Tibial artery (tissue), 4 donors: ENCODE results near the gene NRXN3.

Experiments
- DNase-seq, 2 donors: peaks; one replicate each; pipeline ENCODE4 v3.0.0-alpha.2; 2019
- H3K27ac ChIP-seq, 2 donors: fragments of 200-600 bp; sonication (generic) in 1 of 2; 1 replicate in 1 of 2; 2 replicates in 1 of 2; pipeline ENCODE4 v1.5.1; 2018 to 2019; ENCODE audit warnings: mild to moderate bottlenecking in 1 of 2
- H3K27me3 ChIP-seq, 2 donors: fragments of 200-600 bp; sonication (generic) in 1 of 2; one replicate each; pipeline versions ENCODE4 v1.5.1 to v1.6.0; 2016 to 2019
- H3K36me3 ChIP-seq, 3 donors: fragments of 200-600 bp; sonication (generic) in 2 of 3; one replicate each; pipeline ENCODE4 v1.5.1; 2016 to 2019; ENCODE audit warnings: mild to moderate bottlenecking in 2 of 3
- H3K4me1 ChIP-seq, 4 donors: fragments of 200-600 bp; sonication (generic) in 2 of 4; 1 replicate in 3 of 4; 2 replicates in 1 of 4; pipeline ENCODE4 v1.5.1; 2016 to 2019
- H3K4me3 ChIP-seq, 2 donors: fragments of 200-600 bp; sonication (generic) in 1 of 2; 1 replicate in 1 of 2; 2 replicates in 1 of 2; pipeline ENCODE4 v1.5.1; 2018 to 2019; ENCODE audit warnings: mild to moderate bottlenecking in 2 of 2
- H3K9me3 ChIP-seq, 3 donors: fragments of 200-600 bp; sonication (generic) in 1 of 3; one replicate each; pipeline ENCODE4 v1.5.1; 2016 to 2019
- CTCF ChIP-seq, 2 experiments: fragments of 200-600 bp in 1 of 2; fragments of 450-650 bp in 1 of 2; IDR thresholded peaks; one replicate each; pipeline ENCODE4 v1.5.1; 2017 to 2019; ENCODE audit warnings: antibody characterized with exemption in 2 of 2, mild to moderate bottlenecking in 1 of 2, moderate library complexity in 1 of 2
- intact Hi-C: fragments of 100-400 bp; cut with DNase I; formaldehyde crosslinking; loops from one replicate; pipeline ENCODE4 v1.15.0; 2023; ENCODE audit warnings: low total_unique reads

The NRXN3 gene

DNA sequence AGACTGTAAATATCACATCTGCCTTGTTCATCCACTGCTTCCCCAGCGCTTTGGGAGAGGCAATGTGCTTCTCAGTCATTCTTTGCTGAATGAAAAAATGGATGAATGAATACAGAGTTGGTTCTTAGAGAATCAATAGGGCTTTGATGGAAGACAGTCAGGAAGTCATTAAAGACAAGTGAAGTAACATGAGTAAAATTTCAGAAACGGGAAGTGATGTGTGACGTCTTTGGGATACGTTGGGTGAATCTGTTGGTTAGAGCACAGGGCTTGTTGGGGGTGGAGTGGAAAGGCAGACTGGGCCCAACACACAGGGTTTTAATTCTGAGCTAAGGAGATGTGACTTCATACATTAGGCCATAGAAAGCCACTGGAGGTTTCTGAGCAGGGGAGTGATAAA is 39.0 kb upstream of the NRXN3 start:
- intact Hi-C loops = no loop called here
- Histone ChIP-seq H3K27ac (no peak overlapping the region), H3K4me3 (no peak overlapping the region), H3K36me3 (no peaks in the 10 kb centered on the region), H3K27me3 (no peaks in the 10 kb centered on the region), H3K4me1 (no peaks in the 10 kb centered on the region), H3K9me3 (no peaks in the 10 kb centered on the region)
- no peak for DNase-seq
- no peak for TF ChIP-seq CTCF (IDR thresholded peaks at IDR 0.05)

GRCh38 chr14:78131616-78132015 is 38.6 kb upstream of the NRXN3 start:
- Histone ChIP-seq H3K36me3 (no peaks in the 10 kb centered on the region), H3K4me1 (no peaks in the 10 kb centered on the region), H3K27ac (no peak overlapping the region), H3K27me3 (no peaks in the 10 kb centered on the region), H3K9me3 (no peaks in the 10 kb centered on the region), H3K4me3 (no peak overlapping the region)
- no peak for DNase-seq
- TF ChIP-seq CTCF (IDR thresholded peaks at IDR 0.05) = no peak
- intact Hi-C loops = no loop called here

- H3K4me1 ChIP-seq = no peaks in the 10 kb centered on the region
- no peak for DNase-seq
- intact Hi-C loops = no loop called here
- no peak overlapping the region for H3K27ac ChIP-seq
- no peaks in the 10 kb centered on the region for H3K9me3 ChIP-seq
- H3K27me3 ChIP-seq = no peaks in the 10 kb centered on the region
- no peaks in the 10 kb centered on the region for H3K36me3 ChIP-seq
- H3K4me3 ChIP-seq = no peak overlapping the region
- no peak for TF ChIP-seq CTCF (IDR thresholded peaks at IDR 0.05)
Observed at GRCh38 chr14:78135450-78135891, 34.7 kb upstream of the NRXN3 start.

- TF ChIP-seq CTCF (IDR thresholded peaks at IDR 0.05) = no peak
- intact Hi-C loops = no loop called here
- H3K9me3 ChIP-seq = no peaks in the 10 kb centered on the region
- no peaks in the 10 kb centered on the region for H3K27me3 ChIP-seq
- H3K27ac ChIP-seq = no peak overlapping the region
- H3K4me1 ChIP-seq = no peaks in the 10 kb centered on the region
- H3K4me3 ChIP-seq = no peak overlapping the region
- no peaks in the 10 kb centered on the region for H3K36me3 ChIP-seq
- no peak for DNase-seq
Observed at GRCh38 chr14:78136695-78137094, 33.5 kb upstream of the NRXN3 start.

DNA sequence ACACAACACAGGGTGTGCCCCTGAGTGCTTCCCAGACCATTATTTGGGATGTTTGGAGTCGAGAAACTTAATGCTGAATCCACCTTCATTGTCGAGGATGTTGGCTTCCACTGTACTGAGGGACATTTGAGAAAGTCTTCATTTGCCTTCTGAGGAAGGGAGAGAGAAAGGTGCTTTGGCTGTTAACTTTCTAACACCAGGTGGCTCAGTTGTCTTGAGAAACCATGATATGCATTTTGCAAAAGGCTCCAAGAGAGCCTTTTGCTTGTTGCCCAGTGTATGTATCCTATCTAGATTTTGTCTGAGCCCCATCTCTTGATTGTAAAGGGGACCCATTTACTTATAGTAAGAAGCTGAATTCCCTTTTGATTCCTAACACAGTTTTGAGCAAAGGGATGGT is 28.6 kb upstream of the NRXN3 start:
- intact Hi-C loops = no loop called here
- Histone ChIP-seq H3K27ac (no peak overlapping the region), H3K4me3 (no peak overlapping the region), H3K4me1 (no peaks in the 10 kb centered on the region), H3K27me3 (no peaks in the 10 kb centered on the region), H3K36me3 (no peaks in the 10 kb centered on the region), H3K9me3 (no peaks in the 10 kb centered on the region)
- no peak for TF ChIP-seq CTCF (IDR thresholded peaks at IDR 0.05)
- DNase-seq = no peak

DNA sequence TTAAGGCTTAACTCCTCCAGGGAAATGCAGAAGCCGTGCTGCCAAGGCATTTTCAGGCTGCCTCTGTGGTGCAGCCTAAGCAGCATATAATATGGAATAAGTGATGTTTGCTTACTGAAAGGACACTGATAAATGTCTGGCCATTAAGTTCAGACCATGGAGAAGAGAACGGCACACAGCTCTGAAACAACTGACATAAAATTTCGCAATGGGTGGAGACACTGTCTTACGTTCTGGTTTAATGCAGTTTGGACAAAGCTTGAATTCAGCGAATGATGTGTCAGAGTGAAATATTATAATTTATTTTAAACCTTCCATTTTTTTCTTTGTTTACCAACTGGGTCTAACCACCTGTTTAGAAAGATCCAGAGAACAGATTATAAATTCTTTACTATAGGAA is 27.2 kb upstream of the NRXN3 start:
- H3K36me3 ChIP-seq = no peaks in the 10 kb centered on the region
- no peaks in the 10 kb centered on the region for H3K9me3 ChIP-seq
- H3K4me3 ChIP-seq = no peak overlapping the region
- no peak for DNase-seq
- H3K4me1 ChIP-seq = no peaks in the 10 kb centered on the region
- no peak overlapping the region for H3K27ac ChIP-seq
- no peaks in the 10 kb centered on the region for H3K27me3 ChIP-seq
- TF ChIP-seq CTCF (IDR thresholded peaks at IDR 0.05) = no peak
- intact Hi-C loops = no loop called here
